DMS53 treated with DMSO at 0.1 percent for 48 hours (cell line): ENCODE data around the gene TRPM3.

Experiments used
- DNase-seq: peaks from one replicate; lab custom pipeline; 2025; ENCODE audit not compliant: unreplicated experiment; lab: John Stamatoyannopoulos, UW

The TRPM3 gene

DNA sequence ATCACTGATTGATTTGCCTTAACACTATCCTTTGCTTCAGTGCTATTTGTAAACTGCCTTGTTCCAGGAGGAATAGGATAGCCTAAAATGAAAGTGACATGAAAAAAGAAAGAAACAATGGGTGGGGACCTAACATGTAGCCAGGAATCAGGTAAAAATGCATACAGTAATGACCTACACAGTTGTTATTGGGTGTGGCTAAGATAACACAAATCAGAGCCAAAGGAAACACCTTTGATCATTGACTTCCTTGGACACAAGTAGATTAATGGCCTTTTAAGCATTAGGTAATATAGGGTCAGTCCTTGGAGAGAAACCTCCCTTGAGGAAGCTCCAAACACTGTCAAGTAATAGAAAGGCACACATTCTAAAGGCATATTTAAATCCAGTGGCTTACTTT lies 220.4 kb downstream of the TRPM3 start:
- DNase-seq: no peak

DNA sequence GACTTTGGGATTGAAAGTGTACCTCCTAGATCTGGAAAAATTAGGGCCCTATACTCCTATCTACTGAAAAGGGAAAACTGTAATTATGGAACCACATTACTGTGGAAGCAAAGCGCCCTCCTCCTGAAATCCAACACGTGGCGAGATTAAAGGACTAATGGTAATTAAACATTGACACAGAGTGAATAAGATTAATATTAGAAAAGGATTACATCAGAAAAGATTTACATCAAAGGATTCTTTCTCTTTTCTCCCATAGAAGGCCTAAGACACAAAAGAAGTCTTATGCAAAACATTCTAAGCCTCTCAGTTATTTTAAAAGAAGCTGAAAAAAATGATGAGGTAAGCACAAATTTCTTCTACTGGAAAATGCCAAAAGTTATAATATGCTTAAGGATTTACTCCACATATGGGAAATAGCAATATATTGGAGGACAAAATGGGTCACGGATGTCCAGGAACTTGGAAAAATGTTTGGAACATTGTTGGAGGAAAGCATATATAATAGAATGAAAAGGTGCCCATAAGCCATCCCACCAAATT lies 227.8 kb downstream of the TRPM3 start:
- no peak for DNase-seq

DNA sequence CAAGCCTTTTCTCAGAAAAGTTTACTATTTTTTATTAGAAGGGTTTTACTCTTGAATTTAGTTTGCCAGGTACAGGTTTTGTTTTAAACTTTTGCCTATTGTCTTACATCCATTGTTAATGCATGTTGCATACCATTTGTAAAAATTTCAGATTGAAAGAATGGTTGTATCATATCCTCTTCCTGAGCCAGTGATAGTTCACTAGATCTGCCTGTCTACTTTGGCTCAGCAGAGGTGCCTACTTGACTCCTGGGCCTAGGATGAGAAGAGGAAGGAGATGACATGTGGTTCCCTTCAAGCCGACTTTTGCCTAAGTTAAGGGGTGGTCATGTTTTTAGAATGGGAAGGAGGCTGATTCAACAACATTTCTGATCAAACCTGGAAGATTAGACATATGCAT lies 232.9 kb downstream of the TRPM3 start:
- no peak for DNase-seq

DNA sequence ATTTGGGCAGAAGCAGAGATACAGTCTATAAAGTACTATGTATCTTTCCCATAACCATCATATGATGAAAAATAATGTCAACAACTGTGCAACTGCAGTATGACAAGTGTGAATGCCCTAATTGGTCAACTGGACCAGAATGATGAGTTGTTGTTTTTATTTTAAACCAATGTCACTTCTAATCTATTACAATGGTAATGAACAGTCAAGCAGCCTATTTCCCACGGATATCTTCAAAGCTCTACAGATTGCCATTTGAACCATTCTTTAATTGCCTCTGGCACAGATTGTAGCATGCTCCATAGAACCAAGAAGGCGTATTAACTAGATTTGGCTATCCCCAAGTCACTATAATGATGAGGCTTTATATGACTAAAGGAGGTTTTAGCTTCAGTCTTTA lies 233.6 kb downstream of the TRPM3 start:
- DNase-seq: no peak

DNA sequence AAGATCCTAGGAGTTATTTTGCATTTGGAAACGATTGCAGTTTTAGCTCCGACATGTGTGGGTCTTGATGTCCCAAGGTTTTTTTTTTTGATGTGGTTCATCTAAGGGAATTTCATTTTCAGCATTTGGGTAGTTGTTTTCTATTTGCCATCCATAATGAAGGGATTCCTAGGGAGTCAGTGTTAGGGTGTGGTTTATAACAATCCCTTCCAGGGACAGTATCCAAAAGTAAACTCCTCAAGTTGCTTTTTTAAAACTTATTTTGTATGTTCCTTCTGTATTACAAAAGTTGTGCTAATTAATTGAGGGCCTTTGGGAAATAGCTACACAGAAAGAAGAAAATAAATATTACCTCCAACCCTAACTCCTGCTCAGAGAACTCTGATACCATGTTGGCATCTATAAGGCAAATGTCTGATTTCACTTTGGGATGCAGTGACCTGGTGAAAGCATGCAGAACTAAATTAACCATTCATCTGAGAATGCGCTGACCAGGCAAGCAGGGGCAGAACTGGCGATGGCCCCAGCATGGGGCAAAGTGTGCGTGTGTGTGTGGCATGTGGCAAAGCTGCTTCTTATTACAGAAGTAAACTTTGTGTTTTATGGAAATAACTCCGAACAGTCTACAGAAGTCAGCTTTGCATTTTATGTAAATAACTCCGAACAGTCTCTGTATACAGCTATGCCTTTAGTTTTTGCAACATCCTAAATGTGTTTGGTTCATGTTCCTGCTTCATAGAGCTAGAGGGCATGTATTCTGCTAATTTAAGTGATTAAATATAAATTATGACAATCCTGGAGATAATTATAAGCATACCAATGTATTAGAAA lies 237.2 kb downstream of the TRPM3 start:
- no peak for DNase-seq

DNA sequence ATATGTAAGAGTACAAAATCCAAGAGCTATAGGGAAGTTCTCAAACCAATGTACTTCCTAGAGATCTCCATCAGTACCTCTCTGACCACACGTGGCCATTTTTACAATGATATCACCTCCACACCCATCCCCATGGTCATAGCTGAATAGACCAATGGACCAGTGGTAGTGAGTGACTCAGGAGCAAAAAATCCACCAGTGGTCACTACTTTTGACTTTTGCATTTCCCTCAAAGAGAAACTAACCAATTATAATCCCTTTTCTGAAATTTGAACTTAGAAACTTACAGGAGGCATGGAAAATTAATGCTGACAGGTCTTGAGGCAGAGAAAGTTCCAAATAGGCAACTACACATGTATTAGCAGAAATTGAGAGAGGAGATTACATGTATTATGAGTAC lies 238.4 kb downstream of the TRPM3 start:
- no peak for DNase-seq

DNA sequence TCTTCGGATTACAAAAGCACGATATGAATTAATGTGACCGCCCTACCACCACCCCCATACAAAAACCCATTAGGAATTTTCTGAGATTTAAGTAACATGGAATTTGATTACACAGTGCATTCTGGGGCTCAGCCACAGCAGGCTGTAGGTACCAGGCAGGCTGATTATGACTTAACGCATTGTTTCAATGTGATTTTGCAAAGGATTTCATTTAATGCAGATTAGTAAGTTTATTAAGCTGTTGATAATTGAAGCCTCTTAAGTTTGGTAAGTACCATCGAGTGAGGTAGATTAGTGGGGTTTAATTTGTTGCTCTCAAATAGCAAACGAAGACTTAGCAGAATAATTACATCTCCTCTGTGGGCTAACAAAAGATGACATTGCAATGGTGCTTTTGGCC lies 240.1 kb downstream of the TRPM3 start:
- DNase-seq: no peak

DNA sequence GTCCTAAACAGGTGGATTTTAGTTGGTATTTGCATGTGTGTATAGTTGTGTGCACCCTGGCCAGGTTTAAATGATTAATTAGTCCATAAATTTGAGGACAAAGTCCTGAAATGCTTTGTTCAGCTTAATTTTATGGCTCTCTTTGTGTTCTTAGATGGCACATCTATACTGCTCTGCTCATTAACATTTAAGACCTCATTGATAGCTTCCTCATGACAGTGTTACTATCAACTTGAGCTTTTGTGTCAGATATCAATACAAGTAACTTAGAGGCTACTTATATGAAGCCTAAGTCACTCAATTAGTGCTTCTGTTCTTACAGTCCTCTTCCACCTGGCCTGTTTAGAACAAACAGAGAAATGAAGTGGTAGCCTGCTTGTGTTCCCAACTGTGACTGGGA lies 240.9 kb downstream of the TRPM3 start:
- DNase-seq: no peak

DNA sequence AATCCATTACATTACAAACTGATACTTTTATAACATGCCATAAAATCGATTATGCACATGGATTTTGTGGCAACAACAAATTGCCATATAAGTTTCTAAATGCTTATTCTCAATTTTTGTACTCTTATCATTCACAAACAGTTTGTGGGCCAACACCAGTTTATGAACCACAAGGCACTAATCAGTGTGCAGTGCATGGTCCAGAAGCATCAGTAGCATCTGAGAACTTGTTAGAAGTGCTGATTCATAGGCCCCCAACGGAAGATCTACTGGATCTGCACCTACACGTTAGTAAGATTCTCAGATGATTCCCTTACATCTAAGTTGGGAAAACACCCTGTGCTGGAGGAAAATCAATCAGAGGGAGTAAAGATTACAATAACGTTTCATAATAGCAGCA lies 242.8 kb downstream of the TRPM3 start:
- no peak for DNase-seq

DNA sequence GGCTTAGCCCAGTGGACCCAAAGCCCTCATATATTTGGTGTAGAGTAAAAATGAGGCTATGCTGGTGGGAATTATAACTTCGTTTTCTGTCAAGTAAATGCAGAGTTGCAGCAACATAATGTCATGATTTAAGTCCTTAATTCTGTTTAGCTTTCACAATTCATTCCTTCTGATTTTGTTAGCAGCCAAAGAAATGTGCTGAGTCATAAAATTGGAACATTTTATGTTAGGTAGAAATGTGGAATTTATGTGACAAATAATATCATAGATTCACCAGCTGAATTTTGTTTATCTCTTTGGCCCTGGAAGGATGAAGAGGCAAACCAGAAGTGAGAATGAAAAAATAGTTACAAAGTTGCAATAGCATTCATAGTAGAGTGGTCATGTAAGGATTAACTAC lies 247.0 kb downstream of the TRPM3 start:
- no peak for DNase-seq

DNA sequence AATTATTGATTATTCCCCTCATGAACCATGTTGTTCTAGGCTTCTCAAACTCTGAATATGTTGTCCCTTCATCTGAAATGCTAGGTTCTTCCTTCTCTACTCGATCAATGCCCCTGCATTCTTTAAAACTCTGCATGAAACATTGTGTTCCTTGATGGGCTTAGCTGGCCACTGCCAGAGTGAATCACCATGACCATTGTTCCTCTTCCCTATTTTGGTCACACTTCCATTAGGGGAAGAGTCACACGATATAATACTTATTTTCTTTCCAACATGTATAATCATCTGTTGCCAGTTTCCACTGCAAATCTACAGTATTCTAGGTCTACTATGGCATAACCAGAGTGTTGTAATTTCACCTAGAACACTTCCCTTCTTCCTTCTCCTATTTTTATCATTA lies 247.9 kb downstream of the TRPM3 start:
- no peak for DNase-seq

DNA sequence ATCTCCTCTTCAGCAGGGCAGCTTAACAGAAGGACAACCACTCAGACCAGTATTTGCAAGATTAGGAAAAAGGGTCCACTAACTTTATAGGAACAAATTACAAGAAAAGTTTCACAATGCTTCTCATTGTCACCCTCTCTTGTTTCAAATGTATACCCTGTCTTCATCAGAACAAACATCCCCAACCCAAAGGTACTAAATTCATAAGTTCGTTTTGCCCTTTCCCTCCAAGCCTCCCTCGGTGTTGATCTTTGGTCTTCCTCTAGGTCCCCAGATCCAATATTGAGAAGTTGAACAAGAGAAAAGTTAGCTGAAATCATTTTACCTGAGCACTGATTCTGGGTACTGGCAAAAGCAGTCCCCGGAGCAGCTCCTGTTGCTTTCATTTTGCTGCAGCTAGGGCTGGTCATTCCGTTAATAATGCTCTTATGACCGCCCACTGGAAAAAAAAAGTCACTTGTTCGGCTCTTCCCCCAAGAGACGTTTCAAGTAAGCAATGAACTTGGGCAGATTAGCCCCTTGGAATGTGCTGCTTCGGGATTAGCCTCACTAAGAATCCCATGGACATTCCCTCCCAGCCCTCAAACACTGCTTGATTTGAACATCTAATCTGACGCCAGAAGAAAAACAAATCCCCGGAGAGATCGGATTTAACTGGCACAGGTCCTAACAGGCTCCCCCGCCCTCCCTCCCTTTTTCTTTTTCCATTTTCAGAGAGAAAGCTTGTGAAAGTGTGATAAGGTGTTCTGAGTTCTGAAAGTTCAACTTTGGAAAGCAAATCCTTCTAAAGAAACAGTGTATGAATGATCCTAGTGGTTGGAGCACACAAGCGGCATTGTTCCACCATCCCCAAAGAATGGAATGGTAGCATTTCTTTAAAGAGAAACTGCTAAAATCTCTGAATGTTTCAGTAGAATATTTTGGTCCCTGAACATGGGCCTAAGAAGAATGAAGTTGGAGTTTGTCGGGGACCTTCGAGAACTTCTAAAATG lies 252.5 kb downstream of the TRPM3 start:
- DNase-seq: no peak

DNA sequence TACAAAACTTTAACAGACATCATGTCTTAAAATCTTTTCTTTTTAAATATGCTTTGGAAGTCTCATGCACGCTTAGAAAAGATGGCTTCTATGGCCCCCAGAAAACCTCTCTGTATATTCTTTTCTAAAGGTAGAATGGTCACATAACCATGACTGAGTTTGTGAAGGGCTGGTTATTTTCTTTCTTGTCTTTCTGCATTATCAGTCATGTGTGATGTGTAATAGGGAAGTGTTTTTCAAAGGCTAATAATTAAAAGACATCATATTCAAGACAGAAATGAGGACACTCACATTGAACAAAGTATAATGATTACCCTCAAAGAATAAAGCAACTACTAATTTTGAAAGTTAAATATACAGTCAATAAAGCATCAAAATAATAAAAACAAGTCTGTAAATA lies 253.4 kb downstream of the TRPM3 start:
- no peak for DNase-seq

DNA sequence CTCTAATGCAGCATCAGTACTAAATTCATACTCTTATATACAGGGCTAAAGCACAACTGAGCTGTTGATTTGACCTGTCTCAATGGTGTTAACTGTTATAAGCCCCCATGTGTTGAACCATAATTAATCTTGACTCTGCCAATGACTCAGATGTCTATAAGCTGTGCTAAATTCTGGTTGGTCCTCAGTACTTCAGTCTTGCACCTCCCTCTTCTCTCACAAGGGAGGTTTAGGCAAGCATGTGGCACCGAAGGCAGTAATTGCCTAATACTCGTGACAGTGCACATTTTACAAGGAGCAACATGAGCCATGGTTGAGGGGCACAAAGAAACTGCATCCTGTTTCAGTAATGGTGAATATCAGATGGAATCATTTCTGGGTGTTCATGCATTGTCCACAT lies 255.9 kb downstream of the TRPM3 start:
- no peak for DNase-seq

DNA sequence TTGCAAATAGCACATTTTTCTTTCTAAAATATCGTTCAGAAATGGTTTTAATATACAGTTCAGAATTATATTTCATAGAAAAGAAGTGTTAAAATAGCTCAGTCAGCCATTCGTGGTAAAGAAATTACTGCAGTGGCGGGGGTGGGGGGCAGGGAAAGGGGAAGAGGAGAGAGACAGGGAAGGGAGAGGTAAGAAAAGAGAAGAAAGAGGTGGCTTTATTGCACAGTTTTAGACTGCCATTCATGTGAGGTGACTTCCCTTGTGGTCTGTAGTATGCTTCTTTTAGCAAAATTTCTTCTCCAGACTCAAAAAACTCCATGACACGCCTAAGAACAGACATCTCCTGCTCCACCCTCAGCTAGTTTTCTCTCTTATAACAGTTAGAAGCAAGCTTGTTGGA lies 259.6 kb downstream of the TRPM3 start:
- DNase-seq: no peak

DNA sequence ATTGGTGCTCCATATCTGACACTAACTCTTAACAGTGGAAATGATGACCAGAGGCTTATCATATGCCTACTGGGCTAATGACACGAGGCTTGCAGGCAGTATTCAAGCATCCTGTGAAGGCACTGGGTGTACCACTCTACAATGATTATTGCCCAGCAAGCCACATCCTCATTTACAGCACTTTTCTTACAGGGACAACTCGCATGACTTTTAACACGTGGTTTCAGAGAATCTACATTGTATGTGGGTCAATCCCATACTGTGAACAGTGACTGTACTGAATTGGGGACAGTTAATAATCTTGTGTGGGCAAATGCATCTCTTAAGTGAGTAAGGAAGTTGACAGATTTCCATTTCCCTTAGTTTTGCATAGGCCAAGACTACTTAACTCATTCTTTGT lies 260.0 kb downstream of the TRPM3 start:
- DNase-seq: no peak

DNA sequence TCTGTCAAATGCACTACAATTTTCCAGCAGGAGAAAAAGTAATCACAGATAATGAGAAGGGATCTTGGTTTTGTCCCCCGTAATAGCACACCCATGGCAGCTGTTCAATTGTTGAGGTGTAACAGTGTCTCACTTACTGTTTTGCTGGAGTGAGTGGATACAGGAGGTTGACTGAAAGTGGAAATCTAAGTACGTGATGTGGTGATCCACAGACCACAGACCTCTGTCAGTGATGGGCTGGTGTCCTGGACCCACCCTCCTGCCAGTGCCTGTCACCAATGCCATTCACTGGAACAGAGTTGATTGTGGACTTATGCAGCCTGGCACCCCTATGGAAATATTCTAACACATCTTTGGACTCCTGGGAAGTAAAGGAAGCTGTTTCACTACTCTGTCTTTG lies 261.7 kb downstream of the TRPM3 start:
- no peak for DNase-seq

DNA sequence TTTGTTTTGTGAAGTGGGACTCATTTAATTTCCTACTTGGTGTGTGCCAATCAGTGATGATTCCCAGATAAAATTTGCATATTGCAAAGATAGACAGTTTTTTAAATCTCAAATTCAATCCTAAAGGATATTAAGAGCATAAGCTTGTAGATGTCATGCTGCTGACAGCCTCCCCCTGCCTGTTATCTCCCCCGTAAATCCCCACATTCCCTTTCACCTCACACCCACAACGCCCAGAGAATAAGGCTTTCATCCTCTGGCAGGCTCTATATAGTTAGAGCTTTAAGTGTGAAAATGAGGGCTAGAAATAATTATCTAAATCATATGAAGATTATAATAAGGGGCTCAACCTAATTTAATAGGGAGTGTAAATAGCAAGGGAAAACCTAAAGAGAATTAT lies 265.0 kb downstream of the TRPM3 start:
- no peak for DNase-seq

DNA sequence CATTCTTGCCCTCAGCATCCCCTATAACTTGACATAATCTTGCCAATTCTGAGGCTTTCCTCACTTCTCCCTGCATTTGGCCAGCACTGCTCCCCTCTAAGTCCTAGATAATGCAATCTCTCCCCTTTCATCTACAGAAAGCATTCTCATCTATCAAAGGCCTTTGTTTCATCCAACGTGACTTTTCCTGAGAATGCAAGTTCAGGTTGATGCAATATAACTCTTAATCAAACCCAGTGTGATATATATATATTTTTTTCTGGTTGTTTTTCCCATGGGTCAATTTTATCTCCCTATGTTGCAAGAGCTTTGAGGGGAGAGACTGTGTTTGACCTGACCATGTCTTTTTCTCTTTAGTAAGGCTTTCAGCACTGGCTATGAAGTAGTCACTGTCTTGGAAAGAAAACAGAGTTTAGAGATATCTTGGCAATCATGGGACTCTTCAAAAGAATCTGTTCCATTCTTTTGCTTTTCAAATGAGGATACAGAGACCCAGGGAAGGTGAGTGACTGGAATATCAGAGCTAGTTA lies 268.6 kb downstream of the TRPM3 start:
- no peak for DNase-seq

DNA sequence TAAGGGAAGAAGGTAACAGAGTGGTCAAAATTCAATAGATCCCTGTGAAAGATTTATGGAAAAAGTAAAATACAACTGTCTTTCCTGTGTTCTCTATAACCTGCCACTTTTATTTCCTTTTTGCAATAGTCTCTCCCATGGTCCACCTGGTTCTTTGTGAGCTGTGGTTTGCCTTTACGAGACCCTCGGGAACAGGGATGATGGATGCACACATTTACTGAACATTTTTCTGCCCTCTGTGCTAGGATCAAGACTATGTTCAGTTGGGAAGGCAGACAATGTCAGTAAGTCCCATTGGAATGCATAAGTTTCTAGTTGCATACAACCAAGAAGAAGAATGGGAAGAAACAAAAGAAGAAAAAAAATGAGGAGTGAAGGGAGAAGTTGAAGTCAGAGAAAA lies 281.2 kb downstream of the TRPM3 start:
- no peak for DNase-seq

DNA sequence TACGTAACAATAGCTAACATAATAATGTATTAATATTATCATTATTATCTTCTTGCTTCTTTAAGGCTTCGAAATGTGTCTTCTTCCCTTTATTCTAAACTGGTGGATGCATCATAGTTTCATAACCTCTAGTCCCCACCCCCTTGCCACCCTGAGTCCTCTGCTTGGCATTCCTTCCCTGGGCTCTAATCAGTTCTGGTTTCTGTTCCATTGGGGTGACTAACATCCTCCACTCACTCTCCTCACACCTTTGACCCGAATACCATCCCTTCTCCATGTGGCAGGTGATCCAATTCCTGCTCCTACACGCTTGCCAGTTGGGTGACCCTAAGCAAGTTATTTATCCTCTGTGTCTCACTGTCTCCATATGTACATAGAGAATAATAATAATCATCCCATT lies 286.1 kb downstream of the TRPM3 start:
- DNase-seq: no peak

DNA sequence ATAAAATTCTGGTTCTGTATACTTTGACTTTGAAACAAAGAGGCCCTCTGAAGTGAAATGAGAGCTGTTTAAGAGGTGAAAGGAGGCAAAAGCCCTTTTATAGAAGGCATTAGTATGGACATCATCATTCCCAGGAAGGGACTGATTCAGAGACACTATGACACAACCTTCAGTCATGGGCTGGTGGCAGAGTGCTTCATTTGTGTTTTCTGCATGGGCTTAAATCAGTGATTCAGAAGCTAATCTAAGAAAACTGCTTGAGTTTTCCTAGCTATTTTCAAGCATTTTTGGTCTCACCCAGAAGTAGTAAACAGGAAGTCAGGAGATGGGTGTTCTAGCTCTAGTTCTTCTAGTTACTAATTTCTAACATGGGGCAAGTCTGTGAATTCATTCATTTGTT lies 288.9 kb downstream of the TRPM3 start:
- DNase-seq: no peak
